Gastroesophageal sphincter (tissue), 3 donors: ENCODE measurements around the gene MORC1.

Experiments
- CTCF ChIP-seq, 4 experiments: fragments of 200-600 bp in 2 of 4; fragments of 450-650 bp in 2 of 4; sonication (generic) in 1 of 4; IDR thresholded peaks; one replicate each; pipeline ENCODE4 v1.5.1; 2017 to 2019; ENCODE audit warnings: antibody characterized with exemption in 4 of 4, mild to moderate bottlenecking in 2 of 4, moderate library complexity in 2 of 4
- EP300 ChIP-seq: sonication (generic); formaldehyde crosslinking; IDR thresholded peaks from one replicate; pipeline ENCODE4 v1.6.1; 2017; ENCODE audit warnings: antibody characterized with exemption, mild to moderate bottlenecking
- POLR2A ChIP-seq, 2 donors: fragments of 450-650 bp; IDR thresholded peaks; one replicate each; pipeline ENCODE4 v1.6.1; 2017; ENCODE audit warnings: antibody characterized with exemption in 2 of 2, mild to moderate bottlenecking in 2 of 2, moderate library complexity in 1 of 2
- POLR2AphosphoS5 ChIP-seq: sonication (generic); formaldehyde crosslinking; IDR thresholded peaks from one replicate; pipeline ENCODE4 v1.6.1; 2017; ENCODE audit warnings: antibody characterized with exemption

- TF ChIP-seq EP300 (no peak), CTCF (IDR thresholded peaks at IDR 0.05) (no peak), POLR2AphosphoS5 (no peak), POLR2A (IDR thresholded peaks at IDR 0.05) (no peak)
Observed at GRCh38 chr3:108946292-108947285, 171.3 kb downstream of the MORC1 start.
